Uterus (tissue), 2 donors: ENCODE measurements around the gene ASB13.

Experiments used
- CTCF ChIP-seq, 4 experiments: fragments of 200-600 bp in 2 of 4; fragments of 450-650 bp in 2 of 4; sonication (generic) in 2 of 4; IDR thresholded peaks; one replicate each; pipeline ENCODE4 v1.5.1; 2016 to 2019; ENCODE audit warnings: antibody characterized with exemption in 4 of 4, mild to moderate bottlenecking in 2 of 4, moderate library complexity in 1 of 4
- POLR2A ChIP-seq, 2 donors: fragments of 450-650 bp; IDR thresholded peaks; one replicate each; pipeline ENCODE4 v1.6.1; 2016; ENCODE audit warnings: antibody characterized with exemption in 2 of 2, mild to moderate bottlenecking in 1 of 2, moderate library complexity in 1 of 2

- TF ChIP-seq CTCF (IDR thresholded peaks at IDR 0.05) (no peak), POLR2A (IDR thresholded peaks at IDR 0.05) (no peak)
Observed at GRCh38 chr10:5691786-5692185, 25.4 kb upstream of the ASB13 start.
